SK-N-SH (cell line): Measurements from ENCODE around the gene EN2.

ENCODE experiments used
- CHD2 ChIP-seq: fragments of 150-350 bp; IDR thresholded peaks from 2 replicates; pipeline ENCODE4 v1.6.1; 2018; ENCODE audit warnings: low read length; ENCODE audit not compliant: partially characterized antibody
- CTCF ChIP-seq: fragments of 200-600 bp; sonication (generic); IDR thresholded peaks from 2 replicates; pipeline ENCODE4 v1.6.1; 2017; ENCODE audit warnings: antibody characterized with exemption, mild to moderate bottlenecking, moderate library complexity
- FOSL2 ChIP-seq: IDR thresholded peaks from 2 replicates; pipeline ENCODE4 v1.4.0; 2012; ENCODE audit warnings: low read depth, mild to moderate bottlenecking, moderate library complexity, borderline replicate concordance
- TAF1 ChIP-seq: IDR thresholded peaks from 2 replicates; pipeline ENCODE4 v1.6.1; 2012; ENCODE audit warnings: low read depth, mild to moderate bottlenecking, low read length, moderate library complexity, borderline replicate concordance

- no peak for TF ChIP-seq CTCF
- no peak for TF ChIP-seq FOSL2
- no peak for TF ChIP-seq TAF1
- TF ChIP-seq CHD2: no peak
Observed at GRCh38 chr7:155411718-155412415, 46.1 kb upstream of the EN2 start.
